GM12878 (cell line): ENCODE data around the gene GSTT4. TPM values are rescaled to one million over a fixed set of nuclear protein-coding genes. Genes with fewer than 3 reads are reported as not detected.
A peak's percentile ranks its signal among the peaks of the same experiment; 100 is the strongest.
"Not testable (repeated sequence)": the region's sequence is repeated elsewhere in the genome, so short reads cannot be mapped to it uniquely, and the experiment has no call there.

Experiments used
- ATAC-seq: fragments of 200-7000 bp; cut with Tn5 transposase; 3 replicates; pipeline ENCODE4 v1.9.1; 2020; ENCODE audit warnings: mild to moderate bottlenecking, moderate library complexity
- BruUV-seq: library from RNA; stranded (reverse); fragments of 400-500 nt; replicated peaks from 2 replicates; lab custom pipeline; 2021; lab: Mats Ljungman, UMichigan
- CTCF ChIA-PET: fragments of 300-600 bp; sonication (Branson Sonifier 250); formaldehyde crosslinking; extraction: SDS; loops from one replicate; lab custom pipeline; 2021; ENCODE audit warnings: inconsistent platforms; lab: Yijun Ruan, JAX
- POLR2A ChIA-PET: fragments of 350-600 bp; formaldehyde crosslinking; extraction: SDS; loops from one replicate; lab custom pipeline; 2021; ENCODE audit warnings: inconsistent platforms; lab: Charles Lee
- RAD21 ChIA-PET: fragments of 300-600 bp; sonication (Branson Sonifier 250); formaldehyde crosslinking; loops from one replicate; lab custom pipeline; 2023; ENCODE audit warnings: antibody characterized with exemption; ENCODE audit not compliant: unreplicated experiment; lab: Charles Lee
- SMC1A ChIA-PET: fragments of 300-600 bp; sonication (Branson Sonifier 250); formaldehyde crosslinking; loops from one replicate; lab custom pipeline; 2023; ENCODE audit not compliant: unreplicated experiment, uncharacterized antibody; lab: Charles Lee
- DNase-seq: peaks from one replicate; pipeline ENCODE4 v3.0.0-alpha.2; 2011; ENCODE audit warnings: low read depth, low spot score
- FAIRE-seq: peaks from 3 replicates; lab custom pipeline; 2011; peaks lifted over from hg19 to GRCh38; lab: Jason Lieb, UNC
- H2AFZ ChIP-seq: 2 replicates; pipeline ENCODE4 v1.6.0; 2011; ENCODE audit warnings: low read depth, low read length, control low read depth; ENCODE audit not compliant: control insufficient read depth
- H3K27ac ChIP-seq: 2 replicates; pipeline ENCODE4 v1.5.1; 2011; ENCODE audit warnings: control low read depth; ENCODE audit not compliant: control insufficient read depth, insufficient read depth
- H3K27me3 ChIP-seq, 2 experiments: replicated peaks in 1 of 2; 2 replicates each; pipeline versions ENCODE4 v1.6.0 to v1.6.1; 2011; ENCODE audit warnings: low read length in 1 of 2; ENCODE audit not compliant: control insufficient read depth in 2 of 2, insufficient read depth in 2 of 2
- H3K36me3 ChIP-seq, 2 experiments: 2 replicates each; pipeline ENCODE4 v1.5.1; 2011; ENCODE audit warnings: low read length in 1 of 2; ENCODE audit not compliant: control insufficient read depth in 2 of 2, insufficient read depth in 2 of 2
- H3K4me1 ChIP-seq: 2 replicates; pipeline ENCODE4 v1.6.1; 2011; ENCODE audit warnings: mild to moderate bottlenecking, low read length, moderate library complexity, mixed read lengths; ENCODE audit not compliant: control insufficient read depth, insufficient read depth
- H3K4me2 ChIP-seq: 2 replicates; pipeline ENCODE4 v1.6.0; 2011; ENCODE audit warnings: control low read depth; ENCODE audit not compliant: control insufficient read depth, insufficient read depth
- H3K4me3 ChIP-seq: fragments of 200-600 bp; sonication (generic); 2 replicates; pipeline ENCODE4 v1.5.1; 2016
- H3K79me2 ChIP-seq: 2 replicates; pipeline ENCODE4 v1.6.0; 2011; ENCODE audit warnings: low read length; ENCODE audit not compliant: control insufficient read depth, insufficient read depth
- H3K9ac ChIP-seq: 2 replicates; pipeline ENCODE4 v1.8.0; 2011; ENCODE audit warnings: low read length, control low read depth, mixed read lengths; ENCODE audit not compliant: control insufficient read depth, insufficient read depth
- H3K9me3 ChIP-seq: replicated peaks from 3 replicates; pipeline ENCODE4 v1.5.1; 2011; ENCODE audit warnings: mild to moderate bottlenecking, low read length; ENCODE audit not compliant: control insufficient read depth, insufficient read depth
- H4K20me1 ChIP-seq: 2 replicates; pipeline ENCODE4 v1.6.0; 2011; ENCODE audit not compliant: control insufficient read depth, insufficient read depth
- HDAC2 ChIP-seq: fragments of 200-600 bp; sonication (generic); IDR thresholded peaks from 2 replicates; pipeline ENCODE4 v1.6.1; 2017
- HSF1 ChIP-seq: fragments of 150-350 bp; IDR thresholded peaks from 2 replicates; pipeline ENCODE4 v1.6.1; 2014; ENCODE audit warnings: mild to moderate bottlenecking, low read depth, low read length
- PML ChIP-seq: IDR thresholded peaks from 2 replicates; pipeline ENCODE4 v1.6.1; 2012; ENCODE audit warnings: low read length, inconsistent platforms
- WGBS: methylation state at CpG from one replicate; pipeline ENCODE4 v1.1.6; 2016; ENCODE audit warnings: low lambda C conversion rate; ENCODE audit not compliant: insufficient replicate concordance, insufficient coverage; ENCODE audit errors: missing lambda C conversion rate; 5-methylcytosine and 5-hydroxymethylcytosine counted together
- in situ Hi-C: fragments of 300-500 bp; cut with MboI; formaldehyde crosslinking; loops from 9 replicates; pipeline ENCODE4 v1.14.3; 2018; ENCODE audit warnings: mixed read lengths
- intact Hi-C: fragments of 100-400 bp; cut with micrococcal nuclease; formaldehyde crosslinking; loops from one replicate; pipeline ENCODE4 v1.14.2; 2022; ENCODE audit not compliant: unreplicated experiment
- polyA plus RNA-seq, 11 experiments: library from polyadenylated mRNA; depleted of rRNA in 4 of 11; unstranded in 6 of 11; stranded (reverse) in 5 of 11; fragments of >200 nt; fragmentation: Nextera tagmentation in 4 of 11; fragmentation: Illumina TruSeq in 1 of 11; extraction: Ambion mirVana in 4 of 11; extraction: Trizol in 1 of 11; gene quantifications; 1 replicate in 1 of 11; 2 replicates in 10 of 11; pipeline versions ENCODE4 v1.2.1 to v1.2.3, GENCODE V29; 2011 to 2016; ENCODE audit warnings: inconsistent platforms in 2 of 11, missing spikeins in 2 of 11, low read depth in 1 of 11
- total RNA-seq, 4 experiments: library from RNA; depleted of rRNA in 3 of 4; stranded (reverse); fragments of >200 nt in 3 of 4; fragmentation: Illumina TruSeq in 1 of 4; extraction: Trizol in 1 of 4; gene quantifications; 2 replicates each; pipeline versions ENCODE4 v1.2.1 to v1.2.3, GENCODE V29; 2013 to 2021

Gene GSTT4
- total and polyA plus RNA-seq, 10 of the 15 experiments (the other 5 are each of a cell fraction or from before 2014, with no cell fraction given) = not detected

GRCh38 chr22:23984430-23984829, 20.8 kb downstream of the GSTT4 start:
- Histone ChIP-seq H3K9ac (no peak overlapping the region), H3K27me3 (no peaks in the 10 kb centered on the region), H3K27ac (no peak overlapping the region), H3K4me3 (no peak overlapping the region), H4K20me1 (no peaks in the 10 kb centered on the region), H3K9me3 (no peaks in the 10 kb centered on the region), H3K4me2 (no peak overlapping the region), H2AFZ (no peak overlapping the region), H3K4me1 (no peaks in the 10 kb centered on the region), H3K79me2 (no peaks in the 10 kb centered on the region), H3K36me3 (no peaks in the 10 kb centered on the region)
- TF ChIP-seq HDAC2 (no peak), HSF1 (no peak), PML (no peak)
- ChIA-PET RAD21 (no interaction called here), POLR2A (no interaction called here), CTCF (no interaction called here), SMC1A (no interaction called here)
- intact Hi-C loops (no loop called here), in situ Hi-C loops (no loop called here)
- no peak for DNase-seq
- no TSS peak for BruUV-seq
- no peak for FAIRE-seq
- no CpG with 5 or more reads among the region's 6 CpGs for whole genome bisulfite sequencing
- ATAC-seq = no peak

- H2AFZ ChIP-seq, H3K79me2 ChIP-seq, BruUV-seq, ATAC-seq, DNase-seq, H3K27ac ChIP-seq, H4K20me1 ChIP-seq, RAD21 ChIA-PET, H3K9ac ChIP-seq, H3K36me3 ChIP-seq, H3K9me3 ChIP-seq, H3K27me3 ChIP-seq, H3K4me3 ChIP-seq, intact Hi-C loops, POLR2A ChIA-PET, CTCF ChIA-PET, SMC1A ChIA-PET, in situ Hi-C loops, FAIRE-seq, H3K4me2 ChIP-seq, H3K4me1 ChIP-seq: not testable (repeated sequence)
- WGBS = no CpG with 5 or more reads among the region's 7 CpGs
These were observed 24.7 kb downstream of the GSTT4 start for GRCh38 chr22:23980567-23980966.

GRCh38 chr22:23979557-23980240, 25.6 kb downstream of the GSTT4 start, which contains the start of gene GSTT2:
Gene GSTT2, plus strand, starts transcription at chr22:23980134.
- WGBS = no CpG with 5 or more reads among the region's 41 CpGs
- DNase-seq, H3K27me3 ChIP-seq, H3K9ac ChIP-seq, H3K27ac ChIP-seq, POLR2A ChIA-PET, H3K4me1 ChIP-seq, H4K20me1 ChIP-seq, H3K4me3 ChIP-seq, SMC1A ChIA-PET, BruUV-seq, H3K79me2 ChIP-seq, RAD21 ChIA-PET, FAIRE-seq, H3K36me3 ChIP-seq, H3K9me3 ChIP-seq, CTCF ChIA-PET, H2AFZ ChIP-seq, intact Hi-C loops, H3K4me2 ChIP-seq, in situ Hi-C loops: not testable (repeated sequence)
- peak; percentile 69 for ATAC-seq
